ENCODE results near the gene P2RX4.
"Not testable (repeated sequence)": the region's sequence is repeated elsewhere in the genome, so short reads cannot be mapped to it uniquely, and the experiment has no call there.

The P2RX4 gene

GRCh38 chr12:121209624-121210572 is at the start of gene P2RX4:
Gene P2RX4 (plus strand): TSS chr12:121210129. CDS start chr12:121210165, 36 bp downstream.
- DNase-seq, result peak; percentile 78

GRCh38 chr12:121162384-121162783 is 47.5 kb upstream of the P2RX4 start:
- DNase-seq, result no peak

GRCh38 chr12:121162985-121163384 is 46.9 kb upstream of the P2RX4 start:
- DNase-seq, result no peak

- not testable (repeated sequence) for DNase-seq
Observed at GRCh38 chr12:121164839-121165238, 45.1 kb upstream of the P2RX4 start.

GRCh38 chr12:121165316-121165715 is 44.6 kb upstream of the P2RX4 start:
- DNase-seq, result no peak

GRCh38 chr12:121166356-121166755 is 43.6 kb upstream of the P2RX4 start:
- no peak for DNase-seq

GRCh38 chr12:121167232-121167820 is 42.6 kb upstream of the P2RX4 start:
- DNase-seq, result no peak

GRCh38 chr12:121167951-121168350 is 42.0 kb upstream of the P2RX4 start:
- no peak for DNase-seq

- no peak for DNase-seq
Observed at GRCh38 chr12:121170151-121170550, 39.8 kb upstream of the P2RX4 start.

GRCh38 chr12:121170611-121171260 is 39.2 kb upstream of the P2RX4 start:
- no peak for DNase-seq

GRCh38 chr12:121172145-121172544 is 37.8 kb upstream of the P2RX4 start:
- no peak for DNase-seq

GRCh38 chr12:121175383-121176119 is 34.4 kb upstream of the P2RX4 start:
- DNase-seq, result peak; percentile 86 to 87

- DNase-seq, result no peak
Observed at GRCh38 chr12:121176826-121177529, 33.0 kb upstream of the P2RX4 start.

GRCh38 chr12:121181181-121181580 is 28.7 kb upstream of the P2RX4 start:
- DNase-seq, result no peak

GRCh38 chr12:121182222-121182893 is 27.6 kb upstream of the P2RX4 start:
- no peak for DNase-seq

- no peak for DNase-seq
Observed at GRCh38 chr12:121184425-121184824, 25.5 kb upstream of the P2RX4 start.

- no peak for DNase-seq
Observed at GRCh38 chr12:121184984-121185889, 24.7 kb upstream of the P2RX4 start.

- no peak for DNase-seq
Observed at GRCh38 chr12:121186826-121187225, 23.1 kb upstream of the P2RX4 start.

- DNase-seq, result no peak
Observed at GRCh38 chr12:121187501-121187900, 22.4 kb upstream of the P2RX4 start.

GRCh38 chr12:121188227-121188626 is 21.7 kb upstream of the P2RX4 start:
- no peak for DNase-seq

GRCh38 chr12:121189131-121189530 is 20.8 kb upstream of the P2RX4 start:
- no peak for DNase-seq
